ENCODE data around the gene EQTN. TPM values are rescaled to one million over a fixed set of nuclear protein-coding genes. Genes with fewer than 3 reads are reported as not detected.

EQTN gene
- total and polyA plus RNA-seq, 2 of the 8 experiments (the other 6 are each of a cell fraction or from before 2014, with no cell fraction given), result 0.23 TPM; not detected in 1

GRCh38 chr9:27276193-27277030 lies 20.5 kb downstream of the EQTN start:
- H4K8ac ChIP-seq (ENCODE audit: extremely low read depth, insufficient read depth, low read length), result no peak overlapping the region
- no peak overlapping the region for H3K18ac ChIP-seq (ENCODE audit: extremely low read depth, low read length)
- H3K23ac ChIP-seq (ENCODE audit: insufficient read length), result no peak overlapping the region
- no peak overlapping the region for H3K4me3 ChIP-seq (ENCODE audit: extremely low read depth in 1 of 4, insufficient read depth in 2 of 4, low read depth in 3 of 4, low read length in 4 of 4)
- H3K4ac ChIP-seq (replicated peaks; ENCODE audit: insufficient read length, low read depth, low read length), result no peak overlapping the region
- H4K20me1 ChIP-seq (replicated peaks in 1 of 2; ENCODE audit: control insufficient read depth in 1 of 2, insufficient read depth in 2 of 2, low read length in 2 of 2), result no peaks in the 10 kb centered on the region
- no peaks in the 10 kb centered on the region for H3K79me1 ChIP-seq (ENCODE audit: low read depth, low read length)
- H2BK12ac ChIP-seq (ENCODE audit: low read depth, low read length), result no peak overlapping the region
- ChIA-PET POLR2A (ENCODE audit: partially characterized antibody) (no interaction called here), CTCF (ENCODE audit: partially characterized antibody) (interaction anchor here (0.6 to 4.5 kb wide), 18 partner anchors 10 to 1468 kb away, joined by 3 to 37 read pairs (median 4); no protein-coding TSS in a partner anchor)
- no peak overlapping the region for H3K14ac ChIP-seq (ENCODE audit: insufficient read length)
- H3K4me1 ChIP-seq (replicated peaks in 1 of 4; ENCODE audit: control insufficient read depth in 3 of 4, insufficient read depth in 4 of 4, low read length in 3 of 4), result no peaks in the 10 kb centered on the region; a peak in 1 of 7 replicates
- FAIRE-seq, result peak; percentile 69
- TF ChIP-seq SIRT6 (IDR thresholded peaks at IDR 0.05; ENCODE audit: low read length), result no peak
- TF ChIP-seq RAD21 (IDR thresholded peaks at IDR 0.05 in 1 of 2, conservative IDR thresholded peaks at IDR 0.05 in 1 of 2; ENCODE audit: low read depth in 2 of 2, low read length in 2 of 2), result peak; percentile 77 to 78
- TF ChIP-seq, protein P1, sequence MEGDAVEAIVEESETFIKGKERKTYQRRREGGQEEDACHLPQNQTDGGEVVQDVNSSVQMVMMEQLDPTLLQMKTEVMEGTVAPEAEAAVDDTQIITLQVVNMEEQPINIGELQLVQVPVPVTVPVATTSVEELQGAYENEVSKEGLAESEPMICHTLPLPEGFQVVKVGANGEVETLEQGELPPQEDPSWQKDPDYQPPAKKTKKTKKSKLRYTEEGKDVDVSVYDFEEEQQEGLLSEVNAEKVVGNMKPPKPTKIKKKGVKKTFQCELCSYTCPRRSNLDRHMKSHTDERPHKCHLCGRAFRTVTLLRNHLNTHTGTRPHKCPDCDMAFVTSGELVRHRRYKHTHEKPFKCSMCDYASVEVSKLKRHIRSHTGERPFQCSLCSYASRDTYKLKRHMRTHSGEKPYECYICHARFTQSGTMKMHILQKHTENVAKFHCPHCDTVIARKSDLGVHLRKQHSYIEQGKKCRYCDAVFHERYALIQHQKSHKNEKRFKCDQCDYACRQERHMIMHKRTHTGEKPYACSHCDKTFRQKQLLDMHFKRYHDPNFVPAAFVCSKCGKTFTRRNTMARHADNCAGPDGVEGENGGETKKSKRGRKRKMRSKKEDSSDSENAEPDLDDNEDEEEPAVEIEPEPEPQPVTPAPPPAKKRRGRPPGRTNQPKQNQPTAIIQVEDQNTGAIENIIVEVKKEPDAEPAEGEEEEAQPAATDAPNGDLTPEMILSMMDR (IDR thresholded peaks at IDR 0.05; ENCODE audit: control extremely low read depth in 1 of 3, insufficient read depth in 1 of 3, low read depth in 1 of 3, low read length in 3 of 3), result peak in 2 of 3 experiments; percentile 62 to 63; a peak in 2 of 4 replicates
- H2AK5ac ChIP-seq (ENCODE audit: low read depth, low read length), result no peak overlapping the region
- no peak overlapping the region for H3K56ac ChIP-seq (replicated peaks; ENCODE audit: insufficient read length, low read depth, low read length)
- H2BK120ac ChIP-seq (replicated peaks; ENCODE audit: low read depth, low read length), result no peak overlapping the region
- H3K9me3 ChIP-seq (ENCODE audit: insufficient read depth in 2 of 2, low read depth in 1 of 2, low read length in 1 of 2), result no peaks in the 10 kb centered on the region
- H3K27ac ChIP-seq (ENCODE audit: low read depth, low read length), result no peak overlapping the region
- no peak overlapping the region for H4K91ac ChIP-seq (replicated peaks; ENCODE audit: insufficient read length, low read length)
- WGBS, 2 experiments (ENCODE audit: extremely low coverage in 1 of 2, insufficient coverage in 1 of 2, insufficient read length in 1 of 2, insufficient replicate concordance in 2 of 2, low coverage in 1 of 2, low lambda C conversion rate in 2 of 2, missing lambda C conversion rate in 1 of 2), result 62% methylated on average over 12 of the region's 12 CpGs; no CpG with 5 or more reads in 1 of the 2 experiments
- no peak overlapping the region for H4K5ac ChIP-seq (ENCODE audit: insufficient read length, low read depth, low read length)
- no peak overlapping the region; a peak in 1 of 7 replicates for H3K9ac ChIP-seq (replicated peaks in 1 of 4; ENCODE audit: extremely low read depth in 1 of 4, low read depth in 3 of 4, low read length in 3 of 4)
- no peak for DNase-seq (ENCODE audit: low read depth in 1 of 2, low spot score in 2 of 2)
- no peaks in the 10 kb centered on the region for H3K79me2 ChIP-seq (ENCODE audit: control insufficient read depth in 1 of 2, insufficient read depth in 2 of 2, low read length in 2 of 2)
- no peak overlapping the region for H2BK5ac ChIP-seq (ENCODE audit: low read depth, low read length)
- no peak overlapping the region for H2BK15ac ChIP-seq (ENCODE audit: low read length)
- no peaks in the 10 kb centered on the region for H3K27me3 ChIP-seq (replicated peaks in 1 of 4; ENCODE audit: control insufficient read depth in 3 of 4, extremely low read depth in 1 of 4, insufficient read depth in 3 of 4, low read length in 3 of 4)
- H3K36me3 ChIP-seq (ENCODE audit: control insufficient read depth in 2 of 4, insufficient read depth in 4 of 4, low read length in 3 of 4), result no peaks in the 10 kb centered on the region
- no peaks in the 10 kb centered on the region for H3K23me2 ChIP-seq (ENCODE audit: low read depth, low read length)
- 0 out of 2 replicates have a peak overlapping the region, but pooled peaks have one; percentile 88 for H2AFZ ChIP-seq (ENCODE audit: low read length)
- H2BK20ac ChIP-seq (ENCODE audit: low read length), result no peak overlapping the region
- no peak overlapping the region for H3K4me2 ChIP-seq (ENCODE audit: insufficient read depth in 1 of 2, low read depth in 2 of 2, low read length in 2 of 2)

Data from H1 (cell line).